HG02763 (cell line): ENCODE data around the gene LRP5.
"Not testable (repeated sequence)": the region's sequence is repeated elsewhere in the genome, so short reads cannot be mapped to it uniquely, and the experiment has no call there.

Experiments
- ATAC-seq: cut with Tn5 transposase; IDR thresholded peaks from one replicate; pipeline ENCODE4 v1.9.1; 2021; ENCODE audit warnings: mild to moderate bottlenecking, moderate library complexity; ENCODE audit not compliant: unreplicated experiment

Gene LRP5

DNA sequence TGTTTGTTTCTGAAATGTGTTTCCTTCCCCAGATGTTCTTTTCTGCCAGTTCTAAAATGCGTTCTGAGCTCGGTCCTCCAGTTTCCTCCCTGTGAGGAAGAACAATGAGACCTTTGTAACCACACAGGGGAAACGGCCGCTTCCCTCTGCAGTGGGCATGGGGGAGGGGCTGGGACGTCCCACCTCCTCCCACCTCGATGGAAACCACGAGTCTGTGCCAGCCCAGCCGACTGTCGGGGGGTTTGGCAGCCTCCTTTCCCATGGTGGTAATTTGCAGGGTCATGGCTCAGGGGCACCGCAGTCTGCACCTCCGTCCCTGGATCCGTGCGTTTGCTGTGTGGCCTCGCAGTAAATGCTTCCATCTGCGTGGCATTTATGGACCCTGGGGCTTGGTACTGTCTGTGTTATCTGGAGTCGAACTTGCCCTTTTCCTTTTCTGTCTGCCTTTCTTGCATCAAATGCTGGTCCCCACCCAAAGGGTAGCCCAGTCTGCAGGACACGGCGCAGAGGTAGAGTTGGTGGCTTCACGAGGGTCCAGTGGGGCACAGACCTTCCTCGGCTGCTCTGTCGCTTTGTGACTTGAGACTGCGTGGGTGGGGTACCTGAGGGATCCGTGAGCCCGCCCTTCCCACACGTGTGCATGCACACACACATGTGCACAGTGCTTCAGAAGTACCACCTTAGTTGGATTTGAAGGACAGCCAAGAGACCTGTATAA is 16.1 kb downstream of the LRP5 start:
- ATAC-seq, result no peak

DNA sequence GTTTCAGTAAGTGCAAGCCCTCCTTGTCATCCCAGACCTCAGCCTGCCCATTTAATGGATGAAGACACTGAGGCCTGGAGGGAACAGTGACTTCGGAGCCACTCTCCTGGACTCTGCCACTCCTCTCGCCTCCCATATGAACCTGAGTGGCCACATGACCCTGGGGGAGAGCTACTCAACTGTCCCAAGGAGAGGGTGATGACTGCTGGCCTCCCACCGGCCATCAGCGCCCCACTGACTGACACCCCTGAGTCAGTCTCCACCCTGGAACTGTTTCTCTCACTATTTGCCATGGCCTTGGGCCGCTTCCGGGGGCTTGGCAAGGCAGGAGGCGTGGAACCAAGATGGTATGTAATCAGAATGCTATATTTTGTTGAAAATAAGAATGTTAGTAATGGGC is 17.1 kb downstream of the LRP5 start:
- ATAC-seq, result no peak

DNA sequence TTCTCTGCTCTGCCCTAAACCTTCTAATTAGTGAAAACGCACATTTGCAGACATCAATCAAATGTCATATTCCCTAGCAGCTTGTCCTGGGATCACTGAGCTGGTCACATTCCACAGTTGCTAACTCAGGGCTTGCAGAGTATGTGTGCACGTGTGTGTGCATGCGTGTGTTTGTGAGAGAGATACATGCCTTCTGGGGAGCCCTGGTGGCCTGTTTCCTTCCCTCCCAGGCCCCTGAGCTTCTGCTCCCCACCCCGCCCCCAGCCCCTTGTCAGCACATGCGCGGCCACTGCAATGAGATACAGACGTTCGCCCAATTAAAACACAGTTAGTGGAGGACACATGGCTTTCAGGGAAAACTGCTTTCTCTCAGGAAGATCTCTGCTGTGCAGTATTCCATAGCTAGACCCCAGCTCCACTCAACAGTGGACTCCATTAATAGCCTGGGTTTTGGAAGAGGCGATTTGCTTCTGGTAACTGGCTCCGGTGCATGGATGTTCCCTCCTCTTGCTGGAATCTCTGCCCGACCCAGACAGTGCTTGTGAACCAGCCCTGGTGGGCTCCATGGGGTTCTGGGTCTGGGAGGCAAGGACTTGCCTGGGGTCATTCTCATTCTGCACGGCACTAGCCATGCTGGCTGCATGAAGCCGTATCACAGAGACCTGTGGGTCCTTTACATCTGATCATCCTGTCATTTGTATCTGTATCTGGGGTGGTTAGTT is 17.7 kb downstream of the LRP5 start:
- ATAC-seq, result no peak

DNA sequence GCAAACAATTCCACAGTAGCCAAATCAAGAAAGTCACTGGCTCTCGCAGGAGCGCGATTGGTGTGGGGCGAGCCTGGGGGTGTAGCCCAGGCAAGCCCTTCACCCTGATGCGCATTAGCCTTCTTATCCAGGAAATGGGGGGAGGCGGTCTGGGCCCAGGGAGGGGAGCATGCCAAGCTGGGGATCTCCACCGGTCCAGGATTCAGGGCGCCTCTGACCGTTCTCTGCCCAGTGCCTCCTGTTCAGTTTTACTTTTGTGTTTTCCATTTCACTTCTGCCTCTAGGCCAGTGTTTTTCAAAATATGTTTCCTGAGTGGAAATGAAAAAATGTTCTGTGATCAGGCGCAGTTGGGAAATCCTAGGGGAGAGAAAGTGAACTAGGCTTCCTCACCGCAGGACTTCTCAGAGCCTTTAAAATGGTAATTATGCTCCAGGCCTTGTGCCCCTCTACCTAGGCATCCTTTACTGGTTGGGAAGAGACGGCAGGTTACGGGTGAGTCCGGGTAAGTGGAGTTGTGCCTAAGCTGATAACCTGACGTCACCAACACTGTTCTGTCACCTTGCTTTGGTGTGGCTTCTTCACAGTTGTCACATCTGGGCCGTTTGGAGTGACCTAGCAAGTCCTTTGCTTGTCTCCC is 18.4 kb downstream of the LRP5 start:
- no peak for ATAC-seq

DNA sequence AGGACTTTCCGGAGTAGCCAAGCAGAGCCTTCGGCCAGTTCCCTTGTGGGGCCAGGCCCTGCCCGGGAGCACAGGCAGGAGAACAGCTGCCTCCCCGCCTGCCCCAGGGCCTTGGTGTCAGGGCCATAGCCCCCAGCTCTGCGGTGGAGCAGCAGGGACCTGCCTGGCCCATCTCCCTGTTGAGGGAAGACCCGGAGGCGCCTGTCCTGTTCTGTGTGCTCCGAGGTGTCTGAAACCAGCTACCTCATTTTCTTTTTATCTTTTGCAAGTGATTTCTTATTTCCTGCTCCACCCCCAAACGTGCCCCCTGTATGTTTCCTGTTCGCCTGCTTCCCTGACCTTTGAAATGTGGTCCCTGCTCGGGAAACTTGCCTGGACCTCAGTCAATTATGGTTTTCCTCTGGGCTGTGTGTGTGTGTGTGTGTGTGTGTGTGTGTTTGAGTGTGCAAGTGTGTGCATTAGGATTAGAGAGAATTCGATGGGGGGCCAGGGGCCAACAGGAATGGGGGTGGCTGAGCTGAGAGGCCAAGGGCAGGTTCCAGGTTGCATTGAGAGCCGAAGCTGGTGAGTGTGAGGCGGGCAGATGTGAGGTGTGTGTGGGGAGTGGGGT is 19.1 kb downstream of the LRP5 start:
- ATAC-seq, result no peak

DNA sequence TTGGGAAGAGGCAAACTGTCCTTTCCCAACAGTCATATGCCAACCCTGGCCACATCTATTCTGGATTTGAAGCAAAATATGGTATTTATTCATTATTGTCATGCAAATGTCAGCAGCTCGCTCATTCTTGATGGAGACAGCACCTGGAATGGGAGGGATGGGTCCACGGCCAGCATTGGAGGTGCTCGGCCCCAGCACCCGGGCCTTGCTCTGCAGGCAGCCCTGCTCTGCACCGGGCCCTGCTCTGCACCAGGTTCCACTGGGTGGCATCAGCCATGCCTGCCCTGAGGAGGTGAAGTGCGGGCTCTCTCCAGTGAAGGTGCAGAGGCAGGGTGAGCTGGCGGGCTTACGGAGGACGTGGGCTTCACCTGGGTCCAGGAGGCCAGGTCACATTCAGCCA is 19.8 kb downstream of the LRP5 start:
- no peak for ATAC-seq

DNA sequence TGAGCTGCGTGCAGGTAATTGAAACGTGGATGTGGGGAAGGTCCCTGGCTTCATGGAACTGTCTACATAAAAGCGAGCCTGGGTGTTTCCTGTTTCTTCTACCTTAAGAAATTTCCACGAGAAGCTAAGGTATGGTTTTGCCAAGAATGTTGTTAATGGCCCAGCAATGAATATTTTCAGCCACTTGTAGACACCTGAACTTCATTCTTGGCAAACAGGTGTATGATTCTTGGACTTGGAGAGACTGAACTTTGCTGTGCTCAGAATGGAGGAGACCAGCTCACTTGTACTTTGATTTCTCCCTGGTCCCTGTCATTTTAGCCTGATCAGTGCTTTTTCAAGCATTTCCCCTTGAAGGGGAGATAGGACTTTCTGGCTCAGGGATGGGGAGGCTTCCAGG is 20.8 kb downstream of the LRP5 start:
- ATAC-seq, result no peak

DNA sequence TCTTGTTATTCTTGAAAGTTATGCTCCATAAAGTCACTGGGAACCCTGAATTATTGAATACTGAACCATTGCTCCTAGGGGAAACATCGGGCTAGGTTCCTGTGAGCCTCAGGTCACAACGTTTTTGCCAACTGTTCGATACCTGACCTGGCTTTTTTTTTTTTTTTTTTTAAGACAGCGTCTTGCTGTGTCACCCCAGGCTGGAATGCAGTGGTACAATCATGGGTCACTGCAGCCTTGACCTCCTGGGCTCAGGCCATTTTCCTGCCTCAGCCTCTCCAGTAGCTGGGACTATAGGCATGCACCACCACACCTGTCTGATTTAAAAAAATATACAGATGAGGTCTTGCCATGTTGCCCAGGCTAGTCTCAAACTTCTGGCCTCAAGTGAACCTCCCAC is 22.5 kb downstream of the LRP5 start:
- no peak for ATAC-seq

DNA sequence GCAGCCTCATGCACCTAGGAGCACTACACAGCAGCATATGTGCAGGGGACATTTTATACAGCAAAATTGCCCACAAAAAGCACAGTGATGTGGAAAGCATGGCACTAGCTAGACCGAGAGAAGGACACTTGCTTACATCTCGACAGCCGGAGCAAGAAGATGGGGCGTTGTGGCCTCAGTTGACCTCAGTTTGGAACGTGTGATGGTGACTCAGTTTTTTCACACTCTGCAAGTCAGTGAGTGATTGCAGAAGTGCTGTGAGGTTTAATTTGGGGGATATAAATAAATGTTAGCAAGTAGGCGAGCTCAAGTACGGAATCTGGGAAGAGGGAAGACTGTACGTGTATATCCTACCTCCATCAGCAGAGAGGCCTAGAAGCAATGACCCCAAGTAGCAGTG is 23.3 kb downstream of the LRP5 start:
- no peak for ATAC-seq

DNA sequence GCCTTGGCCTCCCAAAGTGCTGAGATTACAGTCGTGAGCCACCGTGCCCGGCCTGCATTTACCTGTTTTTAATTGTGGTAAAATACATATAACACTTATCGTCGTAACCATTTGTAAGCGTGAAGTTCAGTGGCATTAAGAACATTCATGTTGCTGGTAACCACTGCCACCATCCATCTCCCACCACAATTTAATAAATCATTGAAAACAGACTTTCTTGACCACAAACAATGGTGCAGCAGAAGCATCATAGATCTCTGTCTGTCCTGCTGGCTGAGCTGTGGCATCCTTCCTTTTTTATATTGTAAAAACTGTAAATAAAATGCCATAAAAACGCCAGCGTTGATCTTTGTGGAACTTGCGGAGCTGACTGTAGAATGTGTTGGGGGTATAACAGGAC is 24.3 kb downstream of the LRP5 start:
- no peak for ATAC-seq

DNA sequence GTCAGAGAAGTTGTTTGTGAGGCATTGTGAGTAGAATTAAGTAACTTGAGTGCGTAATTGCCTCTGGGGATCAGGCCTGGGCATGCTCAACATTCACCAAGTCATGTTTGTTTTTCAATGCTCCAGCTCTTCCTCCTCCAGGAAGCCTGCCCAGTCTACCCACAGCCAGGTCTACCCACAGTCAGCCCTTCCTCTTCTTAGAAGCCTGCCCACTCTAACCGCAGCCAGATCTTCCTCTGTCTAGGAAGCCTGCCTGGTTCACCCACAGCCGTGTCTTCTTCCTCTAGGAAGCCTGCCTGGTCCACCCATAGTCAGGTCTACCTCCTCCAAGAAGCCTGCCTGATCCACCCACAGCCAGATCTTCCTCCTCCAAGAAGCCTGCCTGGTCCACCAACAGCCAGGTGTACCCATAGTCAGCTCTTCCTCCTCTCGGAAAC is 25.0 kb downstream of the LRP5 start:
- no peak for ATAC-seq

DNA sequence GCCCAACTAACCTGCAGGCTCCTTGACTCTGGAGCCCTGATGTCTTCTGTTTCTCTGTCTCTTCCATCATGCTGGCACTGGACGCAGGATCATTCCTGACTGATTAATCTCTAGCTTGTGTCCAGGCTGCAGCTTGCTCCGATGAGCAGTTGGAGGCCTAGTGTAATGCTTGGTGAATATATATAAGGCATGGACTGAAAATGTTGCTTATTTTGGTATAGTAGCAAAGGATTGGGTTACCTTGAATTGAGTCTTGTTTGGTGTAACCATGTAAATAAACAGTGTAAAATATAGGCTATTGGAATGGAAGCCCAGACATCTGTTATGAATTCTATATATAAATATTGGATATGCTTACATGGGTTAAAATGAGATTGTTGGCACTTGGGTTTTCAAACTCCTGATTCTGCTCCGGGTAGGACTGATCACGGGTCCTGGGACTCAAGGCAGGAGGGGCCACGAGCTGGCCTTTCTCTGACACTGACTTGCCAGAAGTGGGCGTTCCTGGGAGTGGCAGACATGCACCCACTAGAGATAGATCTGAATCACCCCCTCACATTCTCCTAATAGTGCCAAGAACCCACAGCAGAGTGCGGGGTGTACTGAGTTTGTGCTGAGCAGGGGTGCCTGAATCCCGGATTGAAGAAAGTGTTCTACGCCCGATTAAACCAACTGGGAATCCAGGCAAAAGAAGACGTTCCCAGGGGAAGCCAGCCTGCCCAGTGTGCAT is 25.8 kb downstream of the LRP5 start:
- ATAC-seq, result no peak

DNA sequence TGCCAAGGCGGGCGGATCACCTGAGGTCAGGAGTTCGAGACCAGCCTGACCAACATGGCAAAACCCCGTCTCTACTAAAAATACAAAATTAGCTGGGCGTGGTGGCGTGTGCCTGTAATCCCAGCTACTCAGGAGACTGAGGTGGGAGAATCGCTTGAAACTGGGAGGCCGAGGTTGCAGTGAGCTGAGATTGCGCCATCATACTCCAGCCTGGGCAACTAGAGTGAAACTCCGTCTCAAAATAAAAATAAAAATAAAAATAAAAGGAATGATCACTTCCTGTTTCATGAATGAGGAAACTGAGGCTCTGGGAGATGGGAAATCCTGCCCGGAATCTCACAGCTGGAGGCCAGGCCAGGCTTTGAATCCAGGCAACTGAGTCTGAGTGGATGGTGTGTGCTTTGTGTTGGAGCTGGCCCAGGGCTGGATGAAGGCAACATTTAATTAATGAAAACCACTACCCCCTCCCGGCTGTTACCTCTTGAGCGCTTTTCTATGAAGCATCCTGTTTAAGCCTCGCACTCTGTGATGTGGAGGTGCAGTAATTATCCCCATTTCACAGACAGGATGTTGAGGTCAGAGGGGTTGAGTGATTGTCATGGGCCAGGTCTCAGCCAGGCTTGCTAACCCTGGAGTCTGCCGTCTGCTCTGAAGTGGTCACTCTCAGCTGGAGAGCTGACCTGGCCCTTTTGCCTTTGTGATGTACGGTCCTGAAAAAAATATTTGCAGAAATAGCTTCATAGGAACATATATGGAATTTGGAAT is 27.8 kb downstream of the LRP5 start:
- ATAC-seq, result no peak

DNA sequence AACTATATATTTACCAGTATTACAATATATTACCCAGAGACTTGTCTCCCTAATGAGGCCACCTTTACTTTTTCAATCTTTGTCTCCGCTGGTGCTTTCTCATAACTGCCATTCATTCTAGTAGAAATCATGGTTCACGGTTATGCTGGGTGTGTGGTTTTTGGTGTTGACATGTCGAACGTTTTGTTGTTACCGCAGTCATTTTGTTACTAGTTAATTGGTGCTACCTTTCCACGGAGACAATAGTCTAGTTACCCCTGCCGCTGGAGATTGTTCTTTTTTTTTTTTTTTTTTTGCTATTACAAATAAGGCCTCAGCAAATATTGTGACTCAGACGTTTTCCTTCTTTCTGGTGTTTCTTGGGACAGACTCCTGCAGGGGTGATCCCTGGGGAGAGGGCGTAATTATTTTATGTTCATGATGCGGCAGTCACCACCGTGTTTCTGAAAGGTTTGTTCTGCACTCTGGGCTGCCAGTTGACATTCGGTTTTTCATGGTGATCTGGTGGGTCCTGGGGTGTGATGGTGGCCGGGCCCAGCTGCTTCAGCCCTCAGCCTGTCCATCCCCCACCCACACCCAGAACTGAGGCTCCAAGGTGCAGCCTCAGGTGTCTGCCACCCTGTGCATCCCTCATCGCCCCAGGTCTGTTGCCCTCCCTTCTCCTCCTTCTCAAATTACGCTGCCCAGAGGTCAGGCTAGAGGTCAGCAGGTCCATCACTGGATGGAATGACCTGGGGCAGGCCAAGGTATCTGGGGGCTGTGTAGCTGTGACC is 28.6 kb downstream of the LRP5 start:
- no peak for ATAC-seq

DNA sequence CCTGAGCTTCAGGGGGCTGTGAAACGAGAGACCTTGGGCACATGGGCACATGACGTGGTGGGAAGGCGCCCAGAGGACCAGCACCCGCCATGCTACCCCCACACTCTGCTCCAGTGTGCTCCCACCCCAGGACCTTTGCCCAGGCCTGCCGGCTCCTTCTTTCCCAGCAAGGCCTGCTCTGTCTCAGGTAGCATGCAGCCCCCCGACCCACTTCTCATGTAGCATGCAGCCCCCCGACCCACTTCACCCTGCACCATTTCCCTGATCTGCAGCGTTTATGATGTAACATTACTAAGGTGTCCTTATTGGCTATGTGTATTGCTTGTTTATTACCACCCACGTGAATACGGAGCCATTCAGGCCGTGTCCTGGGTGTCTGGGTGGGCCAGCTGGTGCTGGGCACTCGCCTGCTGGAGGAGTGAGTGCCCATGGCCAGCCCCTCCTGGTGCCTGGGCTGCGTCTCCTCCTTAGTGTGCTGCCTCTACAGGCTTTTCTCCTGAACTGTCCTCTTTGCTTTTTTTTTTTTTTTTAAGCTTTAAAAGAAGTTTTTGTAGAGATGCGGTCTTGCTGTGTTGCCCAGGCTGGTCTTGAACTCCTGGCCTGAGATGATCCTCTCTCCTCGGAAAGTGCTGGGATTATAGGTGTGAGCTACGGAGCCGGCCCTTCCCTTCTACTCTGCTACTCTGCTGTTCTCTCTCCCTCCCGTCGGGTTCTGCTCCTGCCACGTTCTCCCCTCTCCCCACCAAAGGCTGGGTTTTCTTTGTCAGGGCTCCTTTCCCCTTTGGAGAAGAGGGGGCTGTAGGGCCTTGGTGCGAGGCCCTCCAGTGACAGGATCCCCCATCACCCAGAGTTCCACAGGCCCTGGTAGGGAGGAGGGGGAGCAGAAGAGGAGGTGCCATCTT is 29.4 kb downstream of the LRP5 start:
- no peak for ATAC-seq

DNA sequence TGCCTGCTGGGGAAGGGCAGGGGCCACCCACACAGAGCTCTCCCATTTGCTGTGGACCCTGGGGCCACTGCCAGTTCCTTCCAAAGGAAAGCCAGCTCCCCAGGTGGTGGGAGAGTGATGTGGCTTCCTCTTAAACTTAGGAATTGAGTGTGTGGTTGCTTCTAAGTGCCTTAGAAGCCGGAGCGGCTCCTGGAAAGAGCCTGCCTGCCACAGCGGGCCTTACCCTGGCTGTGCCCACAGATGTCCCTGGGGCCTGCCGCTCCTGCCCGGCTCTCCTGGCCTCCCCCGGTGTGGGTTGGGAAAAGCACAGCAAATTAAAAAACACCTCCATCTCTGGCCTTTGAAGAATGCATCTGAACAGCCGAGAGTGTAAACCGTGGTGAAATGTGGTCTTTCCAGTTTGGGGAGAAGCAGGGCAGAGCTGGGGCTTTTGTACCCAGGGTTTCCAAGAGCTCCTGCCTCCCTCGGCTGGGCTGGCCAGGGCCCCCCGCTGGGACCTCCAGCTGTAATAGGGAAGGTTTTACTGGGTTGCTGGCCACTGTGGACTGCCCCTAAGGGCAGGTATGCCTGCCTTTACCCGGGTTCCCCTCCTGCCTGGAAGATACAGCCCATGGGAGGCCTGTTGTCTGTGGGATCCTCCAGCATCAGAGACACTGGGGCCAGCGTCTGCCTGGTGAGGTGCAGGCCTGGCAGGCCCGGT is 30.2 kb downstream of the LRP5 start:
- no peak for ATAC-seq

DNA sequence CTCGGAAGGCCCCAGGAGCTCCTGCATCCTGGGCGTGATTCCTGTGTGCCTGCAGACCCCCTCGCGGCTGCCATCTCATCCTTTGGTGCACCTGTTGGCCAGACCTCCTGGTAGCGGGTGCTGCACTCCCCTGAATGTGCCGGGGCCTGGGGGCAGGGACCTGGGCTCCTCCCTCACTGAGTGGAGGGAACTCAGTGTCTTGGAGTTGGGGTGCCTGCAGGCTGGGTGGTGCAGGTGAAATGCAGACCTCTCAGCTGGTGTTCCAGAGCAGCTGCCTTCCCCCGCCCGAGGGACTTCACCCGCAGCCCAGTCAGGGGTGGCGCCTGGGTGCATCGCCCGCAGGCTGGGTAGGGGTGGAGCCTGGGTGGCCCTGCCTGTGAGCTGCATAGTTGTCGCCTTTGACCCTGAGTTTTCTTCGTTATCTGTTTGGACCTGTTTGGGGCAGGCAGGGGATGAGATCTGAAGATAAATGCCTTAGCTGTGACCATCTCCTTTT is 31.4 kb downstream of the LRP5 start:
- no peak for ATAC-seq

DNA sequence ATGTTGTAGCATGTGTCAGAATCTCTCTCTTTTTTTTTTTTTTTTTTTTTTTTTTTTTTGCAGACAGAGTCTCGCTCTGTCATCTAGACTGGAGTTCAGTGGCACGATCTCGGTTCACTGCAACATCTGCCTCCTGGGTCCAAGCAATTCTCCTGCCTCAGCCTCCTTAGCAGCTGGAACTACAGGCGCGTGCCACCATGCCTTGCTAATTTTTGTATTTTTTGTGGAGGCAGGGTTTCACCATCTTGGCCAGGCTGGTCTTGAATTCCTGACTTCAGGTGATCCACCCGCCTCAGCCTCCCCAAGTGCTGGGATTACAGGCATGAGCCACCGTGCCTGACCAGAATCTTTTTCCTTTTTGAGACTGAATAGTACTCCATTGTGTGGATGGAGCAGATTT is 32.4 kb downstream of the LRP5 start:
- not testable (repeated sequence) for ATAC-seq
